SK-N-MC (cell line): ENCODE data around the gene ORAI2.

Experiments used
- EZH2 ChIP-seq: fragments of 200-600 bp; sonication (generic); IDR thresholded peaks from one replicate; pipeline ENCODE4 v1.6.1; 2017; ENCODE audit warnings: antibody characterized with exemption
- POLR2AphosphoS5 ChIP-seq: IDR thresholded peaks from 2 replicates; pipeline ENCODE4 v1.6.1; 2012; ENCODE audit warnings: mild to moderate bottlenecking, low read depth, low read length, borderline replicate concordance

GRCh38 chr7:102469972-102470825, 36.8 kb downstream of the ORAI2 start:
- TF ChIP-seq EZH2 (no peak), POLR2AphosphoS5 (no peak)
